ENCODE data around the gene TRABD2A. TPM values are rescaled to one million over a fixed set of nuclear protein-coding genes. Genes with fewer than 3 reads are reported as not detected.

TRABD2A gene
- total RNA-seq, 1 donor from 2014 or later: not detected

GRCh38 chr2:84894131-84894586 is 13.3 kb upstream of the TRABD2A start:
- Mint-ChIP-seq H3K4me3 (ENCODE audit: unreplicated experiment) (no peak overlapping the region), H3K27ac (ENCODE audit: unreplicated experiment) (no peak overlapping the region), H3K9me3 (ENCODE audit: unreplicated experiment) (peaks cover 2% of the 10 kb centered on the region), H3K27me3 (ENCODE audit: unreplicated experiment) (peaks cover 2% of the 10 kb centered on the region), H3K4me1 (ENCODE audit: low read depth, unreplicated experiment) (peaks cover 13% of the 10 kb centered on the region), H3K36me3 (ENCODE audit: unreplicated experiment) (no peaks in the 10 kb centered on the region)
- no peak for TF ChIP-seq CTCF (IDR thresholded peaks at IDR 0.05; ENCODE audit: partially characterized antibody, unreplicated experiment)
- no peak for DNase-seq

- H3K9me3 Mint-ChIP-seq (ENCODE audit: unreplicated experiment): peaks cover 2% of the 10 kb centered on the region
- no peaks in the 10 kb centered on the region for H3K36me3 Mint-ChIP-seq (ENCODE audit: unreplicated experiment)
- H3K4me1 Mint-ChIP-seq (ENCODE audit: low read depth, unreplicated experiment): peaks cover 13% of the 10 kb centered on the region
- no peak for TF ChIP-seq CTCF (IDR thresholded peaks at IDR 0.05; ENCODE audit: partially characterized antibody, unreplicated experiment)
- DNase-seq: no peak
- no peak overlapping the region for H3K4me3 Mint-ChIP-seq (ENCODE audit: unreplicated experiment)
- no peak overlapping the region for H3K27ac Mint-ChIP-seq (ENCODE audit: unreplicated experiment)
- H3K27me3 Mint-ChIP-seq (ENCODE audit: unreplicated experiment): peaks cover 2% of the 10 kb centered on the region
These were observed 10.6 kb upstream of the TRABD2A start for GRCh38 chr2:84891355-84892010.

GRCh38 chr2:84889332-84889731 is 8.4 kb upstream of the TRABD2A start:
- no peak overlapping the region for H3K27ac Mint-ChIP-seq (ENCODE audit: unreplicated experiment)
- H3K27me3 Mint-ChIP-seq (ENCODE audit: unreplicated experiment): peaks cover 5% of the 10 kb centered on the region
- peaks cover 4% of the 10 kb centered on the region for H3K4me1 Mint-ChIP-seq (ENCODE audit: low read depth, unreplicated experiment)
- DNase-seq: no peak
- no peak for TF ChIP-seq CTCF (IDR thresholded peaks at IDR 0.05; ENCODE audit: partially characterized antibody, unreplicated experiment)
- H3K9me3 Mint-ChIP-seq (ENCODE audit: unreplicated experiment): peaks cover 2% of the 10 kb centered on the region
- no peak overlapping the region for H3K4me3 Mint-ChIP-seq (ENCODE audit: unreplicated experiment)
- H3K36me3 Mint-ChIP-seq (ENCODE audit: unreplicated experiment): no peaks in the 10 kb centered on the region

GRCh38 chr2:84888401-84889276 is 7.8 kb upstream of the TRABD2A start:
- no peak for DNase-seq
- Mint-ChIP-seq H3K4me1 (ENCODE audit: low read depth, unreplicated experiment) (no peaks in the 10 kb centered on the region), H3K36me3 (ENCODE audit: unreplicated experiment) (no peaks in the 10 kb centered on the region), H3K27ac (ENCODE audit: unreplicated experiment) (no peak overlapping the region), H3K27me3 (ENCODE audit: unreplicated experiment) (peaks cover 3% of the 10 kb centered on the region), H3K4me3 (ENCODE audit: unreplicated experiment) (no peak overlapping the region), H3K9me3 (ENCODE audit: unreplicated experiment) (no peaks in the 10 kb centered on the region)
- TF ChIP-seq CTCF (IDR thresholded peaks at IDR 0.05; ENCODE audit: partially characterized antibody, unreplicated experiment): no peak

GRCh38 chr2:84886791-84887190 is 5.9 kb upstream of the TRABD2A start:
- Mint-ChIP-seq H3K27ac (ENCODE audit: unreplicated experiment) (no peak overlapping the region), H3K36me3 (ENCODE audit: unreplicated experiment) (no peaks in the 10 kb centered on the region), H3K9me3 (ENCODE audit: unreplicated experiment) (no peaks in the 10 kb centered on the region), H3K4me1 (ENCODE audit: low read depth, unreplicated experiment) (peaks cover 4% of the 10 kb centered on the region), H3K4me3 (ENCODE audit: unreplicated experiment) (no peak overlapping the region), H3K27me3 (ENCODE audit: unreplicated experiment) (peaks cover 12% of the 10 kb centered on the region)
- no peak for TF ChIP-seq CTCF (IDR thresholded peaks at IDR 0.05; ENCODE audit: partially characterized antibody, unreplicated experiment)
- no peak for DNase-seq
